Thymus (tissue), 11 donors: ENCODE results near the gene TMEM203. TPM values are rescaled to one million over a fixed set of nuclear protein-coding genes. Genes with fewer than 3 reads are reported as not detected.

ENCODE experiments used
- DNase-seq, 9 donors: peaks; one replicate each; pipeline ENCODE4 v3.0.0-alpha.2; 2013; ENCODE audit warnings: low spot score in 9 of 9, low read depth in 6 of 9, missing footprints in 1 of 9
- H3K27ac ChIP-seq, 2 donors: one replicate each; pipeline ENCODE4 v1.5.1; 2013; ENCODE audit warnings: control low read depth in 1 of 2, low read depth in 1 of 2, low read length in 1 of 2, mild to moderate bottlenecking in 1 of 2, moderate library complexity in 1 of 2
- H3K27me3 ChIP-seq, 2 donors: one replicate each; pipeline ENCODE4 v1.5.1; 2013; ENCODE audit warnings: low read length in 1 of 2; ENCODE audit not compliant: control insufficient read depth in 2 of 2, insufficient read depth in 1 of 2
- H3K36me3 ChIP-seq, 2 donors: one replicate each; pipeline ENCODE4 v1.5.1; 2013; ENCODE audit warnings: low read length in 1 of 2, mild to moderate bottlenecking in 1 of 2, moderate library complexity in 1 of 2; ENCODE audit not compliant: control insufficient read depth in 2 of 2, insufficient read depth in 2 of 2
- H3K4me1 ChIP-seq, 2 donors: one replicate each; pipeline ENCODE4 v1.5.1; 2013; ENCODE audit warnings: low read length in 2 of 2; ENCODE audit not compliant: control insufficient read depth in 2 of 2, insufficient read depth in 2 of 2
- H3K4me3 ChIP-seq, 2 donors: one replicate each; pipeline ENCODE4 v1.5.1; 2013; ENCODE audit warnings: low read length in 2 of 2, control low read depth in 1 of 2, mild to moderate bottlenecking in 1 of 2
- H3K9me3 ChIP-seq, 2 donors: one replicate each; pipeline ENCODE4 v1.5.1; 2013; ENCODE audit warnings: low read length in 1 of 2, mild to moderate bottlenecking in 1 of 2; ENCODE audit not compliant: control insufficient read depth in 2 of 2, insufficient read depth in 1 of 2
- WGBS: extraction: QIAGEN DNeasy Blood & Tissue Kit; methylation state at CpG from one replicate; pipeline ENCODE4 v1.1.7; 2013; 5-methylcytosine and 5-hydroxymethylcytosine counted together
- polyA plus RNA-seq: library from polyadenylated mRNA; stranded (reverse); fragments of 200-250 nt; gene quantifications from one replicate; pipeline ENCODE4 v1.2.3, GENCODE V29; 2013
- total RNA-seq: library from RNA; stranded (reverse); fragments of 120-200 nt; gene quantifications from one replicate; pipeline ENCODE4 v1.2.4, GENCODE V29; 2013
- donor health status: healthy.

The TMEM203 gene
- total and polyA plus RNA-seq, 2 donors: 20.6 to 47.2 TPM

GRCh38 chr9:137199411-137200121 is 5.9 kb downstream of the TMEM203 start:
- peaks cover 18 to 22% of the 10 kb centered on the region in 2 donors for H3K4me1 ChIP-seq
- H3K27me3 ChIP-seq: peaks cover 10 to 25% of the 10 kb centered on the region in 2 donors
- DNase-seq: no peak
- H3K4me3 ChIP-seq: peak overlapping the region in 1 of 2 donors; percentile 75
- peaks cover 0 to 4% of the 10 kb centered on the region in 2 donors for H3K36me3 ChIP-seq
- no peaks in the 10 kb centered on the region for H3K9me3 ChIP-seq
- no peak overlapping the region for H3K27ac ChIP-seq
- WGBS: 36% methylated on average over 51 of the region's 51 CpGs

GRCh38 chr9:137198902-137199283 is 6.6 kb downstream of the TMEM203 start:
- Histone ChIP-seq H3K4me1 (peaks cover 12 to 15% of the 10 kb centered on the region in 2 donors), H3K27me3 (peaks cover 10 to 25% of the 10 kb centered on the region in 2 donors), H3K36me3 (peaks cover 0 to under 1% of the 10 kb centered on the region in 2 donors), H3K4me3 (no peak overlapping the region), H3K9me3 (no peaks in the 10 kb centered on the region), H3K27ac (no peak overlapping the region)
- 94% methylated on average over 11 of the region's 11 CpGs for WGBS
- no peak for DNase-seq

- Histone ChIP-seq H3K4me3 (no peak overlapping the region), H3K36me3 (no peaks in the 10 kb centered on the region), H3K27me3 (peaks cover 10 to 25% of the 10 kb centered on the region in 2 donors), H3K4me1 (peaks cover 9 to 14% of the 10 kb centered on the region in 2 donors), H3K9me3 (no peaks in the 10 kb centered on the region), H3K27ac (no peak overlapping the region)
- no peak for DNase-seq
- WGBS: 95% methylated on average over 19 of the region's 19 CpGs
These were observed 7.2 kb downstream of the TMEM203 start for GRCh38 chr9:137198051-137198901.

GRCh38 chr9:137195525-137196220 is 9.8 kb downstream of the TMEM203 start:
- DNase-seq: no peak

GRCh38 chr9:137194909-137195308 is 10.5 kb downstream of the TMEM203 start:
- Histone ChIP-seq H3K36me3 (peaks cover 16 to 24% of the 10 kb centered on the region in 2 donors), H3K4me1 (peaks cover 5 to 6% of the 10 kb centered on the region in 2 donors), H3K9me3 (no peaks in the 10 kb centered on the region), H3K27ac (no peak overlapping the region), H3K4me3 (no peak overlapping the region), H3K27me3 (peaks cover 9 to 25% of the 10 kb centered on the region in 2 donors)
- 93% methylated on average over 10 of the region's 10 CpGs for WGBS
- no peak for DNase-seq

More at GRCh38 chr9:137195525-137196220, 9.8 kb downstream of the TMEM203 start:
- Histone ChIP-seq H3K27me3 (peaks cover 10 to 25% of the 10 kb centered on the region in 2 donors), H3K4me1 (peaks cover 3 to 4% of the 10 kb centered on the region in 2 donors), H3K9me3 (no peaks in the 10 kb centered on the region), H3K4me3 (no peak overlapping the region), H3K36me3 (peaks cover 8 to 16% of the 10 kb centered on the region in 2 donors), H3K27ac (no peak overlapping the region)
- whole genome bisulfite sequencing: 95% methylated on average over 21 of the region's 21 CpGs

GRCh38 chr9:137194388-137194787 is 11.1 kb downstream of the TMEM203 start:
- DNase-seq: no peak
- Histone ChIP-seq H3K4me3 (no peak overlapping the region), H3K4me1 (peaks cover 8 to 11% of the 10 kb centered on the region in 2 donors), H3K27ac (no peak overlapping the region), H3K27me3 (peaks cover 5 to 21% of the 10 kb centered on the region in 2 donors), H3K9me3 (no peaks in the 10 kb centered on the region), H3K36me3 (peaks cover 19 to 26% of the 10 kb centered on the region in 2 donors)
- 93% methylated on average over 16 of the region's 16 CpGs for WGBS

GRCh38 chr9:137193771-137194170 is 11.7 kb downstream of the TMEM203 start:
- no peaks in the 10 kb centered on the region for H3K9me3 ChIP-seq
- peaks cover 8 to 14% of the 10 kb centered on the region in 2 donors for H3K4me1 ChIP-seq
- no peak for DNase-seq
- WGBS: 91% methylated on average over 14 of the region's 14 CpGs
- peaks cover 0 to 14% of the 10 kb centered on the region in 2 donors for H3K27me3 ChIP-seq
- H3K4me3 ChIP-seq: no peak overlapping the region
- H3K27ac ChIP-seq: no peak overlapping the region
- H3K36me3 ChIP-seq: peaks cover 19 to 26% of the 10 kb centered on the region in 2 donors

- H3K9me3 ChIP-seq: no peaks in the 10 kb centered on the region
- H3K27me3 ChIP-seq: peaks cover 0 to 5% of the 10 kb centered on the region in 2 donors
- H3K36me3 ChIP-seq: peaks cover 19 to 26% of the 10 kb centered on the region in 2 donors
- WGBS: 92% methylated on average over 2 of the region's 2 CpGs
- DNase-seq: no peak
- peaks cover 8 to 16% of the 10 kb centered on the region in 2 donors for H3K4me1 ChIP-seq
- no peak overlapping the region for H3K27ac ChIP-seq
- no peak overlapping the region for H3K4me3 ChIP-seq
These were observed 12.6 kb downstream of the TMEM203 start for GRCh38 chr9:137192859-137193258.
